B cell (primary cell): ENCODE results near the gene FAM222A. TPM values are rescaled to one million over a fixed set of nuclear protein-coding genes. Genes with fewer than 3 reads are reported as not detected.

Source experiments
- ATAC-seq: fragments of 200-7000 bp; cut with Tn5 transposase; one replicate; pipeline ENCODE4 v1.10.0; 2021; ENCODE audit warnings: low read depth, mild to moderate bottlenecking, moderate number of reproducible peaks, moderate library complexity
- CTCF ChIA-PET: fragments of 350-600 bp; sonication (Branson Sonifier 250); formaldehyde crosslinking; loops from one replicate; lab custom pipeline; 2021; ENCODE audit warnings: antibody characterized with exemption, inconsistent platforms; lab: Charles Lee
- POLR2A ChIA-PET: fragments of 350-600 bp; sonication (Branson Sonifier 250); formaldehyde crosslinking; loops from one replicate; lab custom pipeline; 2021; ENCODE audit warnings: antibody characterized with exemption; lab: Charles Lee
- DNase-seq: peaks from one replicate; pipeline ENCODE4 v3.0.0; 2013
- H2AFZ ChIP-seq: 2 replicates; pipeline ENCODE4 v1.6.1; 2012; ENCODE audit warnings: mild to moderate bottlenecking, low read depth, low read length; ENCODE audit not compliant: insufficient read depth, poor library complexity, severe bottlenecking
- H3K27ac ChIP-seq, 2 donors: 1 replicate in 1 of 2; 2 replicates in 1 of 2; pipeline ENCODE4 v1.5.1; 2012 to 2013; ENCODE audit warnings: low read length in 2 of 2, mild to moderate bottlenecking in 2 of 2, moderate library complexity in 1 of 2
- H3K27me3 ChIP-seq, 4 experiments: fragments of 200-600 bp in 1 of 4; sonication (generic) in 1 of 4; replicated peaks in 1 of 4; 1 replicate in 2 of 4; 2 replicates in 2 of 4; pipeline versions ENCODE4 v1.6.1 to v1.7.0; 2013 to 2016; ENCODE audit warnings: low read length in 3 of 4, mild to moderate bottlenecking in 2 of 4, mixed read lengths in 1 of 4, moderate library complexity in 1 of 4; ENCODE audit not compliant: insufficient read depth in 4 of 4, control insufficient read depth in 3 of 4; ENCODE audit errors: control extremely low read depth in 1 of 4
- H3K36me3 ChIP-seq, 2 experiments: replicated peaks in 1 of 2; 1 replicate in 1 of 2; 2 replicates in 1 of 2; pipeline versions ENCODE4 v1.6.1 to v1.7.1; 2013; ENCODE audit warnings: low read length in 1 of 2; ENCODE audit not compliant: insufficient read depth in 2 of 2, control insufficient read depth in 1 of 2; ENCODE audit errors: control extremely low read depth in 1 of 2, extremely low read depth in 1 of 2
- H3K4me1 ChIP-seq, 2 donors: fragments of 200-600 bp in 1 of 2; sonication (generic) in 1 of 2; 1 replicate in 1 of 2; 2 replicates in 1 of 2; pipeline versions ENCODE4 v1.5.1 to v1.6.1; 2013 to 2017; ENCODE audit warnings: low read length in 2 of 2; ENCODE audit not compliant: control insufficient read depth in 2 of 2, insufficient read depth in 2 of 2
- H3K4me2 ChIP-seq: replicated peaks from 2 replicates; pipeline ENCODE3; 2012; ENCODE audit warnings: mild to moderate bottlenecking, low read depth, low read length; ENCODE audit not compliant: poor library complexity, severe bottlenecking
- H3K4me3 ChIP-seq, 5 experiments: fragments of 200-600 bp in 1 of 5; sonication (generic) in 1 of 5; 1 replicate in 3 of 5; 2 replicates in 2 of 5; pipeline versions ENCODE4 v1.5.1 to v1.7.0; 2011 to 2016; ENCODE audit warnings: low read length in 4 of 5, mild to moderate bottlenecking in 4 of 5, low read depth in 2 of 5, control low read depth in 1 of 5, moderate library complexity in 1 of 5; ENCODE audit not compliant: insufficient read depth in 1 of 5; ENCODE audit errors: control extremely low read depth in 1 of 5, extremely low read depth in 1 of 5
- H3K79me2 ChIP-seq: fragments of 200-600 bp; sonication (generic); one replicate; pipeline ENCODE4 v1.6.0; 2016; ENCODE audit warnings: low read length; ENCODE audit not compliant: control insufficient read depth, insufficient read depth
- H3K9ac ChIP-seq: fragments of 200-600 bp; sonication (generic); 2 replicates; pipeline ENCODE4 v1.6.1; 2017; ENCODE audit warnings: mild to moderate bottlenecking, low read length, moderate library complexity
- H3K9me3 ChIP-seq, 3 donors: one replicate each; pipeline versions ENCODE4 v1.6.1 to v1.7.1; 2013; ENCODE audit warnings: low read length in 2 of 3; ENCODE audit not compliant: control insufficient read depth in 2 of 3, insufficient read depth in 1 of 3; ENCODE audit errors: control extremely low read depth in 1 of 3
- H4K20me1 ChIP-seq: 2 replicates; pipeline ENCODE4 v1.6.0; 2012; ENCODE audit warnings: mild to moderate bottlenecking, low read length; ENCODE audit not compliant: insufficient read depth, control insufficient read depth, poor library complexity, severe bottlenecking
- H3K27ac Mint-ChIP-seq: one replicate; pipeline ENCODE4 v1.8.0; 2021; ENCODE audit warnings: mixed read lengths
- H3K27me3 Mint-ChIP-seq: one replicate; pipeline ENCODE4 v1.8.0; 2021; ENCODE audit warnings: mixed read lengths
- H3K4me1 Mint-ChIP-seq: one replicate; pipeline ENCODE4 v1.8.0; 2021; ENCODE audit warnings: mixed read lengths
- H3K4me3 Mint-ChIP-seq: one replicate; pipeline ENCODE4 v1.8.0; 2021; ENCODE audit warnings: mixed read lengths
- H3K9me3 Mint-ChIP-seq: one replicate; pipeline ENCODE4 v1.8.0; 2022; ENCODE audit warnings: mixed read lengths; ENCODE audit not compliant: insufficient read depth
- EZH2 ChIP-seq: IDR thresholded peaks from 2 replicates; pipeline ENCODE4 v1.6.1; 2012; ENCODE audit warnings: borderline replicate concordance, low read depth, mild to moderate bottlenecking, moderate library complexity, low read length; ENCODE audit not compliant: insufficient read depth, poor library complexity, severe bottlenecking
- WGBS: methylation state at CpG from one replicate; pipeline ENCODE4 v1.1.5; 2013; ENCODE audit warnings: missing lambda C conversion rate; ENCODE audit not compliant: insufficient coverage; 5-methylcytosine and 5-hydroxymethylcytosine counted together
- intact Hi-C: fragments of 100-400 bp; cut with micrococcal nuclease; formaldehyde crosslinking; loops from one replicate; pipeline ENCODE4 v1.10.0; 2022
- polyA plus RNA-seq: library from polyadenylated mRNA; depleted of rRNA; stranded (reverse); fragments of >200 nt; gene quantifications from 2 replicates; pipeline ENCODE4 v1.2.3, GENCODE V29; 2012
- total RNA-seq, 2 donors: library from RNA; stranded (reverse); fragments of 120-200 nt in 1 of 2; gene quantifications; 1 replicate in 1 of 2; 2 replicates in 1 of 2; pipeline versions ENCODE4 v1.2.3 to v1.2.4, GENCODE V29; 2013 to 2022
- TF ChIP-seq, protein P1 (sequence below): fragments of 200-600 bp; IDR thresholded peaks from one replicate; pipeline ENCODE4 v1.8.0; 2022; ENCODE audit warnings: antibody characterized with exemption, mild to moderate bottlenecking

Gene FAM222A
- total and polyA plus RNA-seq, 2 donors (not counting 1 experiment from before 2014, with no cell fraction given), result 0.49 to 4.6 TPM

DNA sequence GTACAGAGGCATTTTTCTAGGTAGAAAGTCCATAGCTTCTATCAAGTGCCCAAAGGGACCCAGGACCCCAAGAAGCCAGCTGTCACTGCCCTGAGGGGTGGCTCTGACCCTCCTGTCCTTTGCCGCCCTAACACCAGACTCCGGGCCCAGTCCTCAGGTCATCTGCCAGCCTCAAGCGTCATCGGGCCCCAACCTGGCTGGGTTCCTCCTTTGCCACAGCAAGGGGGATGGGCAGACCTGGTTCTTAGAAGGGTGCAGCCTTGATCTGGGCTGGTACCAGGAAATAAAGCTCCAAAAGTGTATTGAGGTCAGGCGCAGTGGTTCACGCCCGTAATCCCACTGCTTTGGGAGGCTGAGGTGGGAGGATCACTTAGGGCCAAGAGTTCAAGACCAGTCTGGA lies 27.1 kb upstream of the FAM222A start:
- Histone ChIP-seq H3K9me3 (no peaks in the 10 kb centered on the region), H3K4me3 (no peak overlapping the region), H3K9ac (no peak overlapping the region), H3K27ac (no peak overlapping the region), H2AFZ (no peak overlapping the region), H3K27me3 (peaks cover 0 to 2% (median 0%) of the 10 kb centered on the region in 4 experiments), H3K4me1 (no peaks in the 10 kb centered on the region), H3K79me2 (no peaks in the 10 kb centered on the region), H3K4me2 (no peak overlapping the region), H4K20me1 (no peaks in the 10 kb centered on the region), H3K36me3 (no peaks in the 10 kb centered on the region)
- H3K9me3 Mint-ChIP-seq, result no peaks in the 10 kb centered on the region
- TF ChIP-seq EZH2, result no peak
- TF ChIP-seq, protein P1, sequence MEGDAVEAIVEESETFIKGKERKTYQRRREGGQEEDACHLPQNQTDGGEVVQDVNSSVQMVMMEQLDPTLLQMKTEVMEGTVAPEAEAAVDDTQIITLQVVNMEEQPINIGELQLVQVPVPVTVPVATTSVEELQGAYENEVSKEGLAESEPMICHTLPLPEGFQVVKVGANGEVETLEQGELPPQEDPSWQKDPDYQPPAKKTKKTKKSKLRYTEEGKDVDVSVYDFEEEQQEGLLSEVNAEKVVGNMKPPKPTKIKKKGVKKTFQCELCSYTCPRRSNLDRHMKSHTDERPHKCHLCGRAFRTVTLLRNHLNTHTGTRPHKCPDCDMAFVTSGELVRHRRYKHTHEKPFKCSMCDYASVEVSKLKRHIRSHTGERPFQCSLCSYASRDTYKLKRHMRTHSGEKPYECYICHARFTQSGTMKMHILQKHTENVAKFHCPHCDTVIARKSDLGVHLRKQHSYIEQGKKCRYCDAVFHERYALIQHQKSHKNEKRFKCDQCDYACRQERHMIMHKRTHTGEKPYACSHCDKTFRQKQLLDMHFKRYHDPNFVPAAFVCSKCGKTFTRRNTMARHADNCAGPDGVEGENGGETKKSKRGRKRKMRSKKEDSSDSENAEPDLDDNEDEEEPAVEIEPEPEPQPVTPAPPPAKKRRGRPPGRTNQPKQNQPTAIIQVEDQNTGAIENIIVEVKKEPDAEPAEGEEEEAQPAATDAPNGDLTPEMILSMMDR, result no peak
- WGBS, result 91% methylated on average over 6 of the region's 7 CpGs
- no peaks in the 10 kb centered on the region for H3K4me1 Mint-ChIP-seq
- peaks cover 18% of the 10 kb centered on the region for H3K27me3 Mint-ChIP-seq
- ChIA-PET POLR2A (no interaction called here), CTCF (no interaction called here)
- intact Hi-C loops, result no loop called here
- DNase-seq (no peak), ATAC-seq (no peak)
- no peak overlapping the region for H3K4me3 Mint-ChIP-seq
- H3K27ac Mint-ChIP-seq, result no peak overlapping the region

DNA sequence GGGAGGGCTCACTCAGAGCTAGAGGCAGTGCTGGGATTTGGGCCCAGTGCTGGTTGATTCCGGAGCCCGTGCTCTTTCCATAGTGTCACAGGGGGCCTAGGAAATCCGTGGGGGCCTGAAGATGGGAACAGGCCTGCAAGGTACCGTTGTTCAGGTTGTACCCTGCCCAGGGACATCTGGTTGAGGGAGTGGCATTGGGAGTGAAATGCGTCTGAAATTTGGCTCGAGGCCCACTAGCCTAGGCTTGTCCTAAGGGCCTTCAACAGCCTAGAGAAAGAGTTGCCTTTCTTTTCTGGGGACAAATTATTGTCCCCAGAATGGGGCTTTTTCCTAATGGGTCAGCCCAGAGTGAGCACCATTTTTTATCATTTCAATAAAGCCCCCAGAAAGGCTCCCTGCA lies 26.4 kb upstream of the FAM222A start:
- H3K4me1 ChIP-seq, result no peaks in the 10 kb centered on the region
- no peak overlapping the region for H3K4me3 ChIP-seq
- H4K20me1 ChIP-seq, result no peaks in the 10 kb centered on the region
- no peak overlapping the region for H3K9ac ChIP-seq
- H2AFZ ChIP-seq, result no peak overlapping the region
- ChIA-PET POLR2A (no interaction called here), CTCF (no interaction called here)
- H3K4me3 Mint-ChIP-seq, result no peak overlapping the region
- intact Hi-C loops, result no loop called here
- no peaks in the 10 kb centered on the region for H3K79me2 ChIP-seq
- no peak overlapping the region for H3K4me2 ChIP-seq
- DNase-seq (no peak), ATAC-seq (no peak)
- H3K9me3 ChIP-seq, result peaks cover 0 to 3% (median 0%) of the 10 kb centered on the region in 3 donors
- no peaks in the 10 kb centered on the region for H3K4me1 Mint-ChIP-seq
- no peaks in the 10 kb centered on the region for H3K36me3 ChIP-seq
- no peak overlapping the region for H3K27ac Mint-ChIP-seq
- no peak overlapping the region for H3K27ac ChIP-seq
- peaks cover 0 to 3% (median 0%) of the 10 kb centered on the region in 4 experiments for H3K27me3 ChIP-seq
- no peak for TF ChIP-seq EZH2
- TF ChIP-seq, protein P1, result no peak
- H3K9me3 Mint-ChIP-seq, result no peaks in the 10 kb centered on the region
- peaks cover 21% of the 10 kb centered on the region for H3K27me3 Mint-ChIP-seq
- WGBS, result 93% methylated on average over 6 of the region's 6 CpGs
